GM23338 (cell line): ENCODE measurements around the gene ADRA2A.

Source experiments
- CREB1 ChIP-seq: fragments of 250-450 bp; sonication (Bioruptor Pico); IDR thresholded peaks from 2 replicates; pipeline ENCODE4 v1.5.0; 2020; ENCODE audit warnings: low read depth, mild to moderate bottlenecking, moderate library complexity
- EZH2 ChIP-seq: fragments of 200-600 bp; sonication (generic); IDR thresholded peaks from one replicate; pipeline ENCODE4 v1.8.0; 2017; ENCODE audit warnings: antibody characterized with exemption, mild to moderate bottlenecking, low read depth; ENCODE audit not compliant: unreplicated experiment
- EZH2phosphoT487 ChIP-seq: fragments of 200-600 bp; sonication (generic); IDR thresholded peaks from one replicate; pipeline ENCODE4 v1.8.1; 2018; ENCODE audit warnings: antibody characterized with exemption; ENCODE audit not compliant: unreplicated experiment
- POLR2AphosphoS5 ChIP-seq: IDR thresholded peaks from 2 replicates; pipeline ENCODE4 v1.6.1; 2016; ENCODE audit warnings: antibody characterized with exemption, low read depth
- STAT1 ChIP-seq: IDR thresholded peaks from one replicate; pipeline ENCODE4 v1.6.1; 2016; ENCODE audit warnings: antibody characterized with exemption; ENCODE audit not compliant: unreplicated experiment
- TF ChIP-seq, protein P1 (sequence below), 2 experiments: fragments of 200-600 bp in 1 of 2; sonication (generic) in 1 of 2; conservative IDR thresholded peaks; 2 replicates each; pipeline versions ENCODE4 v1.5.1 to v1.6.1; 2016 to 2017; ENCODE audit warnings: antibody characterized with exemption in 2 of 2, low read depth in 2 of 2, mild to moderate bottlenecking in 2 of 2, moderate library complexity in 1 of 2
- TF ChIP-seq, protein P2 (sequence below): IDR thresholded peaks from one replicate; pipeline ENCODE4 v1.6.1; 2018; ENCODE audit warnings: antibody characterized with exemption; ENCODE audit not compliant: unreplicated experiment

DNA sequence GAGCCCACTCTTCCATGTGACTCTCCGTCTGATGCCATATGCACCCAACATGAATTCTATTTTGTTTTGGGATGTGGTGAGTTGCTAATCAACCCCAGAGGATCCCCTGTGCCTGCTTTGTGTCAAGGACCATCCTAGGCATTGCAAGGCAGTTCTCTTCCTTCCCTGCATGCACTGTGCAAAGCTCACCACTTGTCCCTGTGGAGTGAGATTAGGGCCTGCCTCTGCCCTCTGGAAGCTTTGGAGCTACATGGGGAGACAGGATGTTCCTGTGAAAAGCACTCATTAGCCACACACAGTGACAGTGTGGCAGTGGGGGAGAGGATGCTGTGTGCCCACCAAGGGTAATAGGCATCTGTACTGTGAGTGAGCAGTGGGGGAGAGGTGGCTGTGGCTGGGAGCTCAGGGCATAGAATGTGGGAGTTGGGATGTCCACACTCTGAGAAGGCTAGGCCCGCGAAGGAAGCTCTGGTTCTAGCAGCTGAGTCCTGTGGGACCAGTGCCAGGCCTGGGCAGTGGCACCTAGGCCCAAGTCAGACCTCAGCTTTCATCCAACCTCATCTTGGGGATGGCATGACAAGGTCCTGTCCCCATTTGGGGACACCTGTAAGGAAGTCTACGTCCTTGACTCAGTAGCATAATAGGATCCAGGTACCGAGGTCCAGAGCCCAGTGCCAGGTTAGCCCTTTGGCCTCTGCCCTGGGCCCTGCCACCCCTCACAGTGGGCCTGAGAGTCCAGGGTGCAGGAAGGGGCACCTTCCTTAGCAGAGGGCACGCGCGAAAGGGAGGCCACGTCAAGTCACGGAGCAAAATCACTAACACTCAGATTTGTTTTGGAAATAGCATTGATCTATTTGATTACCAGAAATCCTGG lies 6.6 kb downstream of the ADRA2A start:
- TF ChIP-seq, protein P1, sequence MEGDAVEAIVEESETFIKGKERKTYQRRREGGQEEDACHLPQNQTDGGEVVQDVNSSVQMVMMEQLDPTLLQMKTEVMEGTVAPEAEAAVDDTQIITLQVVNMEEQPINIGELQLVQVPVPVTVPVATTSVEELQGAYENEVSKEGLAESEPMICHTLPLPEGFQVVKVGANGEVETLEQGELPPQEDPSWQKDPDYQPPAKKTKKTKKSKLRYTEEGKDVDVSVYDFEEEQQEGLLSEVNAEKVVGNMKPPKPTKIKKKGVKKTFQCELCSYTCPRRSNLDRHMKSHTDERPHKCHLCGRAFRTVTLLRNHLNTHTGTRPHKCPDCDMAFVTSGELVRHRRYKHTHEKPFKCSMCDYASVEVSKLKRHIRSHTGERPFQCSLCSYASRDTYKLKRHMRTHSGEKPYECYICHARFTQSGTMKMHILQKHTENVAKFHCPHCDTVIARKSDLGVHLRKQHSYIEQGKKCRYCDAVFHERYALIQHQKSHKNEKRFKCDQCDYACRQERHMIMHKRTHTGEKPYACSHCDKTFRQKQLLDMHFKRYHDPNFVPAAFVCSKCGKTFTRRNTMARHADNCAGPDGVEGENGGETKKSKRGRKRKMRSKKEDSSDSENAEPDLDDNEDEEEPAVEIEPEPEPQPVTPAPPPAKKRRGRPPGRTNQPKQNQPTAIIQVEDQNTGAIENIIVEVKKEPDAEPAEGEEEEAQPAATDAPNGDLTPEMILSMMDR (conservative IDR thresholded peaks at IDR 0.05; ENCODE audit: low read depth in 2 of 2), result no peak
- no peak for TF ChIP-seq STAT1
- TF ChIP-seq EZH2, result no peak
- no peak for TF ChIP-seq EZH2phosphoT487
- TF ChIP-seq POLR2AphosphoS5, result no peak
- TF ChIP-seq CREB1 (CRISPR knock-in tag), result no peak
- TF ChIP-seq, protein P2, sequence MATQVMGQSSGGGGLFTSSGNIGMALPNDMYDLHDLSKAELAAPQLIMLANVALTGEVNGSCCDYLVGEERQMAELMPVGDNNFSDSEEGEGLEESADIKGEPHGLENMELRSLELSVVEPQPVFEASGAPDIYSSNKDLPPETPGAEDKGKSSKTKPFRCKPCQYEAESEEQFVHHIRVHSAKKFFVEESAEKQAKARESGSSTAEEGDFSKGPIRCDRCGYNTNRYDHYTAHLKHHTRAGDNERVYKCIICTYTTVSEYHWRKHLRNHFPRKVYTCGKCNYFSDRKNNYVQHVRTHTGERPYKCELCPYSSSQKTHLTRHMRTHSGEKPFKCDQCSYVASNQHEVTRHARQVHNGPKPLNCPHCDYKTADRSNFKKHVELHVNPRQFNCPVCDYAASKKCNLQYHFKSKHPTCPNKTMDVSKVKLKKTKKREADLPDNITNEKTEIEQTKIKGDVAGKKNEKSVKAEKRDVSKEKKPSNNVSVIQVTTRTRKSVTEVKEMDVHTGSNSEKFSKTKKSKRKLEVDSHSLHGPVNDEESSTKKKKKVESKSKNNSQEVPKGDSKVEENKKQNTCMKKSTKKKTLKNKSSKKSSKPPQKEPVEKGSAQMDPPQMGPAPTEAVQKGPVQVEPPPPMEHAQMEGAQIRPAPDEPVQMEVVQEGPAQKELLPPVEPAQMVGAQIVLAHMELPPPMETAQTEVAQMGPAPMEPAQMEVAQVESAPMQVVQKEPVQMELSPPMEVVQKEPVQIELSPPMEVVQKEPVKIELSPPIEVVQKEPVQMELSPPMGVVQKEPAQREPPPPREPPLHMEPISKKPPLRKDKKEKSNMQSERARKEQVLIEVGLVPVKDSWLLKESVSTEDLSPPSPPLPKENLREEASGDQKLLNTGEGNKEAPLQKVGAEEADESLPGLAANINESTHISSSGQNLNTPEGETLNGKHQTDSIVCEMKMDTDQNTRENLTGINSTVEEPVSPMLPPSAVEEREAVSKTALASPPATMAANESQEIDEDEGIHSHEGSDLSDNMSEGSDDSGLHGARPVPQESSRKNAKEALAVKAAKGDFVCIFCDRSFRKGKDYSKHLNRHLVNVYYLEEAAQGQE, result no peak
